Uterus (tissue), 2 donors: ENCODE measurements around the gene SHISA4.

ENCODE experiments used
- POLR2A ChIP-seq, 2 donors: fragments of 450-650 bp; IDR thresholded peaks; one replicate each; pipeline ENCODE4 v1.6.1; 2016; ENCODE audit warnings: antibody characterized with exemption in 2 of 2, mild to moderate bottlenecking in 1 of 2, moderate library complexity in 1 of 2
- TF ChIP-seq, protein P1 (sequence below), 4 experiments: fragments of 200-600 bp in 2 of 4; fragments of 450-650 bp in 2 of 4; sonication (generic) in 2 of 4; IDR thresholded peaks; one replicate each; pipeline ENCODE4 v1.5.1; 2016 to 2019; ENCODE audit warnings: antibody characterized with exemption in 4 of 4, mild to moderate bottlenecking in 2 of 4, moderate library complexity in 1 of 4

DNA sequence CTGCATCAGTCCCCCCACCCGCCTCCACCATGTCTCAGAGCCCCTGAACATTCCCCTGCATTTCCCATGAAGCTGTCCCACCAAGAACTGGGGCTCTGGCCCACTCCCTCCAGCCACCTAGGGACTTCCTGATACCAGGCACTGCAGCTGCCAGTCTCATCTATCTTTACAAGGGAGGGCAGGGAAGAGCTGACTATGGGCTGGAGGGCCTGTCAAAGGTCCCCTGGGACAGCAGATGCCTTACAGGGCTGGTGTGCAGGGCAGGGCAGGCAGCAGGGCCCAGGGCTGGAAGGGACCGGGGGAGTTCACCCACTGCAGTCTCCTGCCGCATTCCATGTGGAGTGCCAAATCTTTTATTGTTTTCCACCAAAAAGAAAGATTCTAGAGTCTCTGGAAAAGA lies 17.6 kb downstream of the SHISA4 start:
- TF ChIP-seq, protein P1, sequence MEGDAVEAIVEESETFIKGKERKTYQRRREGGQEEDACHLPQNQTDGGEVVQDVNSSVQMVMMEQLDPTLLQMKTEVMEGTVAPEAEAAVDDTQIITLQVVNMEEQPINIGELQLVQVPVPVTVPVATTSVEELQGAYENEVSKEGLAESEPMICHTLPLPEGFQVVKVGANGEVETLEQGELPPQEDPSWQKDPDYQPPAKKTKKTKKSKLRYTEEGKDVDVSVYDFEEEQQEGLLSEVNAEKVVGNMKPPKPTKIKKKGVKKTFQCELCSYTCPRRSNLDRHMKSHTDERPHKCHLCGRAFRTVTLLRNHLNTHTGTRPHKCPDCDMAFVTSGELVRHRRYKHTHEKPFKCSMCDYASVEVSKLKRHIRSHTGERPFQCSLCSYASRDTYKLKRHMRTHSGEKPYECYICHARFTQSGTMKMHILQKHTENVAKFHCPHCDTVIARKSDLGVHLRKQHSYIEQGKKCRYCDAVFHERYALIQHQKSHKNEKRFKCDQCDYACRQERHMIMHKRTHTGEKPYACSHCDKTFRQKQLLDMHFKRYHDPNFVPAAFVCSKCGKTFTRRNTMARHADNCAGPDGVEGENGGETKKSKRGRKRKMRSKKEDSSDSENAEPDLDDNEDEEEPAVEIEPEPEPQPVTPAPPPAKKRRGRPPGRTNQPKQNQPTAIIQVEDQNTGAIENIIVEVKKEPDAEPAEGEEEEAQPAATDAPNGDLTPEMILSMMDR (IDR thresholded peaks at IDR 0.05): no peak
- no peak for TF ChIP-seq POLR2A (IDR thresholded peaks at IDR 0.05)
